H1 (cell line): ENCODE measurements around the gene KATNAL2. TPM values are rescaled to one million over a fixed set of nuclear protein-coding genes. Genes with fewer than 3 reads are reported as not detected.

Source experiments
- CTCF ChIA-PET: fragments of 300-600 bp; sonication (Branson Sonifier 250); formaldehyde crosslinking; loops from one replicate; lab custom pipeline; 2021; ENCODE audit not compliant: partially characterized antibody; lab: Charles Lee
- POLR2A ChIA-PET: fragments of 300-600 bp; sonication (Branson Sonifier 250); formaldehyde crosslinking; loops from one replicate; lab custom pipeline; 2021; ENCODE audit warnings: inconsistent platforms; ENCODE audit not compliant: partially characterized antibody; lab: Charles Lee
- DNase-seq, 2 experiments: peaks; one replicate each; pipeline versions ENCODE4 v3.0.0 to v3.0.0-alpha.2; 2010 to 2022; ENCODE audit warnings: low spot score in 2 of 2, low read depth in 1 of 2, mixed read lengths in 1 of 2
- FAIRE-seq: peaks from 2 replicates; lab custom pipeline; 2011; peaks lifted over from hg19 to GRCh38; lab: Jason Lieb, UNC
- H2AFZ ChIP-seq: 2 replicates; pipeline ENCODE4 v1.8.1; 2012; ENCODE audit warnings: low read length, inconsistent platforms
- H2AK5ac ChIP-seq: 2 replicates; pipeline ENCODE4 v1.6.1; 2013; ENCODE audit warnings: low read depth, low read length
- H2BK120ac ChIP-seq: replicated peaks from 2 replicates; pipeline ENCODE3; 2013; ENCODE audit warnings: low read depth, low read length, inconsistent platforms
- H2BK12ac ChIP-seq: 2 replicates; pipeline ENCODE4 v1.6.1; 2013; ENCODE audit warnings: low read depth, low read length
- H2BK15ac ChIP-seq: 2 replicates; pipeline ENCODE4 v1.6.1; 2013; ENCODE audit warnings: low read length
- H2BK20ac ChIP-seq: 2 replicates; pipeline ENCODE4 v1.6.1; 2013; ENCODE audit warnings: low read length
- H2BK5ac ChIP-seq: 2 replicates; pipeline ENCODE4 v1.6.1; 2013; ENCODE audit warnings: low read depth, low read length
- H3K14ac ChIP-seq: 2 replicates; pipeline ENCODE4 v1.6.1; 2013; ENCODE audit warnings: inconsistent platforms; ENCODE audit not compliant: insufficient read length
- H3K18ac ChIP-seq: 2 replicates; pipeline ENCODE4 v1.6.1; 2013; ENCODE audit warnings: low read length; ENCODE audit errors: extremely low read depth
- H3K23ac ChIP-seq: 2 replicates; pipeline ENCODE4 v1.6.1; 2013; ENCODE audit warnings: inconsistent platforms; ENCODE audit not compliant: insufficient read length
- H3K23me2 ChIP-seq: 2 replicates; pipeline ENCODE4 v1.6.1; 2013; ENCODE audit warnings: low read depth, low read length
- H3K27ac ChIP-seq: 2 replicates; pipeline ENCODE4 v1.6.1; 2011; ENCODE audit warnings: low read depth, low read length, inconsistent platforms
- H3K27me3 ChIP-seq, 4 experiments: replicated peaks in 1 of 4; 1 replicate in 1 of 4; 2 replicates in 3 of 4; pipeline versions ENCODE4 v1.6.1 to v1.8.1; 2011 to 2013; ENCODE audit warnings: low read length in 3 of 4, mild to moderate bottlenecking in 3 of 4, inconsistent platforms in 2 of 4, mixed read lengths in 2 of 4, moderate library complexity in 1 of 4; ENCODE audit not compliant: control insufficient read depth in 3 of 4, insufficient read depth in 3 of 4; ENCODE audit errors: extremely low read depth in 1 of 4
- H3K36me3 ChIP-seq, 4 experiments: 2 replicates each; pipeline versions ENCODE4 v1.6.1 to v1.8.1; 2011 to 2013; ENCODE audit warnings: mild to moderate bottlenecking in 4 of 4, low read length in 3 of 4, moderate library complexity in 2 of 4, control low read depth in 1 of 4, inconsistent platforms in 1 of 4; ENCODE audit not compliant: insufficient read depth in 4 of 4, control insufficient read depth in 2 of 4
- H3K4ac ChIP-seq: replicated peaks from 2 replicates; pipeline ENCODE3; 2013; ENCODE audit warnings: low read length, low read depth, mixed read lengths, inconsistent platforms; ENCODE audit not compliant: insufficient read length
- H3K4me1 ChIP-seq, 4 experiments: replicated peaks in 1 of 4; 1 replicate in 1 of 4; 2 replicates in 3 of 4; pipeline versions ENCODE4 v1.6.1 to v1.8.1; 2011 to 2013; ENCODE audit warnings: low read length in 3 of 4, inconsistent platforms in 2 of 4, mixed read lengths in 1 of 4; ENCODE audit not compliant: insufficient read depth in 4 of 4, control insufficient read depth in 3 of 4
- H3K4me2 ChIP-seq, 2 experiments: 2 replicates each; pipeline versions ENCODE4 v1.6.1 to v1.8.1; 2011 to 2013; ENCODE audit warnings: low read depth in 2 of 2, low read length in 2 of 2, control low read depth in 1 of 2, inconsistent platforms in 1 of 2, mild to moderate bottlenecking in 1 of 2; ENCODE audit not compliant: insufficient read depth in 1 of 2
- H3K4me3 ChIP-seq, 4 experiments: fragments of 200-600, 300-600 bp in 1 of 4; sonication (generic), shearing (Covaris generic), sonication (Bioruptor Twin) in 1 of 4; 2 replicates each; pipeline versions ENCODE4 v1.5.1 to v1.8.1; 2011 to 2016; ENCODE audit warnings: low read length in 4 of 4, low read depth in 3 of 4, control low read depth in 2 of 4, inconsistent platforms in 2 of 4, mild to moderate bottlenecking in 2 of 4, mixed read lengths in 1 of 4, moderate library complexity in 1 of 4; ENCODE audit not compliant: insufficient read depth in 2 of 4; ENCODE audit errors: extremely low read depth in 1 of 4
- H3K56ac ChIP-seq: replicated peaks from 2 replicates; pipeline ENCODE3; 2013; ENCODE audit warnings: low read depth, mild to moderate bottlenecking, mixed read lengths, low read length, inconsistent platforms; ENCODE audit not compliant: insufficient read length
- H3K79me1 ChIP-seq: 2 replicates; pipeline ENCODE4 v1.6.1; 2013; ENCODE audit warnings: low read depth, low read length, control low read depth
- H3K79me2 ChIP-seq, 2 experiments: 2 replicates each; pipeline versions ENCODE4 v1.6.1 to v1.8.1; 2012 to 2013; ENCODE audit warnings: low read length in 2 of 2, mild to moderate bottlenecking in 2 of 2, inconsistent platforms in 1 of 2; ENCODE audit not compliant: insufficient read depth in 2 of 2, control insufficient read depth in 1 of 2
- H3K9ac ChIP-seq, 4 experiments: replicated peaks in 1 of 4; 1 replicate in 1 of 4; 2 replicates in 3 of 4; pipeline versions ENCODE4 v1.6.1 to v1.8.1; 2011 to 2013; ENCODE audit warnings: low read depth in 3 of 4, low read length in 3 of 4, control low read depth in 2 of 4, mild to moderate bottlenecking in 2 of 4, moderate library complexity in 2 of 4, inconsistent platforms in 1 of 4; ENCODE audit errors: extremely low read depth in 1 of 4
- H3K9me3 ChIP-seq, 2 experiments: 2 replicates each; pipeline versions ENCODE4 v1.6.1 to v1.8.1; 2012 to 2013; ENCODE audit warnings: mild to moderate bottlenecking in 2 of 2, moderate library complexity in 2 of 2, control low read depth in 1 of 2, inconsistent platforms in 1 of 2, low read depth in 1 of 2, low read length in 1 of 2, mixed read lengths in 1 of 2; ENCODE audit not compliant: insufficient read depth in 2 of 2
- H4K20me1 ChIP-seq, 2 experiments: replicated peaks in 1 of 2; 2 replicates each; pipeline versions ENCODE3 to v1.8.1; 2011 to 2013; ENCODE audit warnings: inconsistent platforms in 2 of 2, low read length in 2 of 2, mild to moderate bottlenecking in 1 of 2; ENCODE audit not compliant: insufficient read depth in 2 of 2, control insufficient read depth in 1 of 2
- H4K5ac ChIP-seq: 2 replicates; pipeline ENCODE4 v1.6.1; 2013; ENCODE audit warnings: low read length, low read depth, mixed read lengths, inconsistent platforms; ENCODE audit not compliant: insufficient read length
- H4K8ac ChIP-seq: 2 replicates; pipeline ENCODE4 v1.8.0; 2013; ENCODE audit warnings: mild to moderate bottlenecking, moderate library complexity, low read length, inconsistent platforms; ENCODE audit not compliant: insufficient read depth; ENCODE audit errors: extremely low read depth
- H4K91ac ChIP-seq: replicated peaks from 2 replicates; pipeline ENCODE3; 2013; ENCODE audit warnings: low read length, mixed read lengths, inconsistent platforms; ENCODE audit not compliant: insufficient read length
- BCL11A ChIP-seq, 2 experiments: IDR thresholded peaks; one replicate each; pipeline ENCODE4 v1.6.1; 2011; ENCODE audit warnings: low read depth in 2 of 2, low read length in 2 of 2, mild to moderate bottlenecking in 2 of 2
- BRCA1 ChIP-seq: IDR thresholded peaks from 2 replicates; pipeline ENCODE4 v1.6.1; 2012; ENCODE audit warnings: low read depth, low read length, improper control_type of control experiment
- CREB1 ChIP-seq: IDR thresholded peaks from 2 replicates; pipeline ENCODE4 v1.6.1; 2012; ENCODE audit warnings: inconsistent platforms
- EP300 ChIP-seq, 2 experiments: IDR thresholded peaks; 1 replicate in 1 of 2; 2 replicates in 1 of 2; pipeline ENCODE4 v1.6.1; 2011 to 2012; ENCODE audit warnings: low read depth in 2 of 2, low read length in 2 of 2, mild to moderate bottlenecking in 2 of 2, borderline replicate concordance in 1 of 2, inconsistent platforms in 1 of 2, moderate library complexity in 1 of 2
- HDAC6 ChIP-seq: IDR thresholded peaks from one replicate; pipeline ENCODE4 v1.7.1; 2012; ENCODE audit warnings: low read depth, mild to moderate bottlenecking, inconsistent platforms, low read length, moderate library complexity
- JUN ChIP-seq: IDR thresholded peaks from 2 replicates; pipeline ENCODE4 v1.6.1; 2011; ENCODE audit warnings: low read depth, mild to moderate bottlenecking, improper control_type of control experiment, low read length
- POLR2AphosphoS5 ChIP-seq: IDR thresholded peaks from 2 replicates; pipeline ENCODE4 v1.6.1; 2011; ENCODE audit warnings: low read depth, low read length
- RAD21 ChIP-seq, 2 experiments: IDR thresholded peaks in 1 of 2; conservative IDR thresholded peaks in 1 of 2; 2 replicates each; pipeline ENCODE4 v1.6.1; 2011; ENCODE audit warnings: low read depth in 2 of 2, low read length in 2 of 2, improper control_type of control experiment in 1 of 2, inconsistent platforms in 1 of 2, mild to moderate bottlenecking in 1 of 2, moderate library complexity in 1 of 2
- RFX5 ChIP-seq: IDR thresholded peaks from 2 replicates; pipeline ENCODE4 v1.6.1; 2011; ENCODE audit warnings: low read depth, low read length, improper control_type of control experiment, borderline replicate concordance
- SIX5 ChIP-seq: IDR thresholded peaks from 2 replicates; pipeline ENCODE4 v1.6.1; 2011; ENCODE audit warnings: mild to moderate bottlenecking, low read depth, low read length
- ZNF274 ChIP-seq: IDR thresholded peaks from 2 replicates; pipeline ENCODE4 v1.7.0; 2012; ENCODE audit warnings: low read length, borderline replicate concordance; ENCODE audit errors: extremely low read depth
- WGBS, 2 experiments: shearing (Covaris generic) in 1 of 2; methylation state at CpG; one replicate each; pipeline versions ENCODE4 v1.1.6 to v1.1.7; 2013 to 2015; ENCODE audit warnings: low lambda C conversion rate in 2 of 2, mixed read lengths in 2 of 2, inconsistent platforms in 1 of 2, low coverage in 1 of 2, missing lambda C conversion rate in 1 of 2; ENCODE audit not compliant: insufficient replicate concordance in 2 of 2, insufficient coverage in 1 of 2, insufficient read length in 1 of 2; ENCODE audit errors: extremely low coverage in 1 of 2, missing lambda C conversion rate in 1 of 2; 5-methylcytosine and 5-hydroxymethylcytosine counted together
- polyA plus RNA-seq, 7 experiments: library from polyadenylated mRNA; depleted of rRNA in 3 of 7; stranded (reverse) in 5 of 7; unstranded in 2 of 7; fragments of >200 nt in 5 of 7; fragments of 200-250 nt in 2 of 7; gene quantifications; 1 replicate in 5 of 7; 2 replicates in 1 of 7; 4 replicates in 1 of 7; pipeline versions ENCODE4 v1.2.1 to v1.2.3, GENCODE V29; 2011 to 2013; ENCODE audit warnings: missing spikeins in 2 of 7, mixed read lengths in 2 of 7
- total RNA-seq: library from RNA; stranded (reverse); fragmentation: NEBNext Ultra II Directional; extraction: Animal tissue kit (Norgen Biotek cat#: 25700); gene quantifications from 2 replicates; pipeline ENCODE4 v1.2.1, GENCODE V29; 2021

KATNAL2 gene
- total and polyA plus RNA-seq, 2 of the 8 experiments (the other 6 are each of a cell fraction or from before 2014, with no cell fraction given), result 10.0 to 15.2 TPM

- FAIRE-seq (no peak), DNase-seq (peak; percentile 21 to 93)
- Histone ChIP-seq H3K4me1 (peaks cover 0 to 2% (median 1%) of the 10 kb centered on the region in 4 experiments; a peak in 4 of 7 replicates), H2BK5ac (peak within 1 kb of the TSS; percentile 84), H4K8ac (peak within 1 kb of the TSS; percentile 96), H2BK20ac (no peak within 1 kb of the TSS), H2AK5ac (no peak within 1 kb of the TSS), H3K27ac (peak within 1 kb of the TSS; percentile 76), H3K4me3 (peak within 1 kb of the TSS; percentile 70 to 91 (median 86)), H4K91ac (peak within 1 kb of the TSS; percentile 90), H3K56ac (peak within 1 kb of the TSS; percentile 94), H2AFZ (peak within 1 kb of the TSS; percentile 93), H3K18ac (peak within 1 kb of the TSS; percentile 97), H3K23ac (no peak within 1 kb of the TSS), H3K4ac (peak within 1 kb of the TSS; percentile 90), H4K20me1 (peaks cover 0 to 6% of the 10 kb centered on the region in 2 experiments), H3K14ac (peak within 1 kb of the TSS; percentile 37), H3K79me2 (peaks cover 7 to 45% of the 10 kb centered on the region in 2 experiments; a peak in 3 of 4 replicates), H3K4me2 (peak within 1 kb of the TSS; percentile 97), H3K23me2 (peaks cover 12% of the 10 kb centered on the region), H3K9me3 (no peaks in the 10 kb centered on the region), H4K5ac (peak within 1 kb of the TSS; percentile 91), H2BK12ac (peak within 1 kb of the TSS; percentile 71; the same call in 1 of the 2 replicates), H2BK15ac (no peak within 1 kb of the TSS), H3K27me3 (no peaks in the 10 kb centered on the region), H3K9ac (peak within 1 kb of the TSS; percentile 62 to 98 (median 80)), H3K79me1 (peaks cover 2% of the 10 kb centered on the region; the same call in 1 of the 2 replicates), H3K36me3 (peaks cover 0 to 14% (median 4%) of the 10 kb centered on the region in 4 experiments; a peak in 3 of 8 replicates), H2BK120ac (no peak within 1 kb of the TSS)
- ChIA-PET CTCF (interaction anchor here (0.6 to 1.9 kb wide), 9 partner anchors 36 to 506 kb away, joined by 3 to 10 read pairs (median 4); no protein-coding TSS in a partner anchor), POLR2A (interaction anchor here (0.6 to 2.8 kb wide), 14 partner anchors 7 to 112 kb away, joined by 3 to 10 read pairs (median 3); no protein-coding TSS in a partner anchor)
- 1% methylated on average over 63 of the region's 70 CpGs; no CpG with 5 or more reads in 1 of the 2 experiments for WGBS, 2 experiments
- TF ChIP-seq POLR2AphosphoS5 (peak; percentile 74), ZNF274 (no peak), BCL11A (IDR thresholded peaks at IDR 0.05; ENCODE audit: low read depth in 2 of 2, low read length in 2 of 2) (no peak), EP300 (IDR thresholded peaks at IDR 0.05; ENCODE audit: borderline replicate concordance in 1 of 2, low read depth in 2 of 2, low read length in 2 of 2) (no peak), JUN (no peak), SIX5 (no peak), RAD21 (IDR thresholded peaks at IDR 0.05 in 1 of 2, conservative IDR thresholded peaks at IDR 0.05 in 1 of 2; ENCODE audit: low read depth in 2 of 2, low read length in 2 of 2) (no peak), HDAC6 (no peak), RFX5 (no peak), BRCA1 (no peak), CREB1 (no peak)
Observed at GRCh38 chr18:47150029-47150823, 232.8 kb downstream of the KATNAL2 start, which contains the start of gene HDHD2. Gene HDHD2, minus strand, starts transcription at chr18:47150500. Its CDS starts 14,061 bp downstream, at chr18:47136439.
